Measurements from ENCODE around the gene ERC1. TPM values are rescaled to one million over a fixed set of nuclear protein-coding genes. Genes with fewer than 3 reads are reported as not detected.

ERC1 gene
- total RNA-seq, 1 experiment from 2014 or later = 31.5 TPM

- Histone ChIP-seq H3K27me3 (0 out of 2 replicates have a peak, but pooled peaks cover 5% of the 10 kb centered on the region), H3K36me3 (no peaks in the 10 kb centered on the region), H3K4me1 (no peaks in the 10 kb centered on the region; the same call in 1 of the 2 replicates), H3K9me3 (replicated peaks) (no peaks in the 10 kb centered on the region), H3K4me3 (peak overlapping the region; percentile 74), H3K27ac (no peak overlapping the region)
- no peak for DNase-seq
Measured at GRCh38 chr12:1529228-1529861, 538.3 kb downstream of the ERC1 start.

GRCh38 chr12:1529862-1530591 lies 539.0 kb downstream of the ERC1 start:
- peaks cover 5% of the 10 kb centered on the region; the same call in 1 of the 2 replicates for H3K4me1 ChIP-seq
- H3K27me3 ChIP-seq = 0 out of 2 replicates have a peak, but pooled peaks cover 5% of the 10 kb centered on the region
- no peak overlapping the region for H3K27ac ChIP-seq
- no peaks in the 10 kb centered on the region for H3K36me3 ChIP-seq
- peak overlapping the region; percentile 74 for H3K4me3 ChIP-seq
- DNase-seq = peak; percentile 58 to 62
- no peaks in the 10 kb centered on the region for H3K9me3 ChIP-seq (replicated peaks)

GRCh38 chr12:1530592-1531152 lies 539.6 kb downstream of the ERC1 start:
- H3K36me3 ChIP-seq = no peaks in the 10 kb centered on the region
- 0 out of 2 replicates have a peak, but pooled peaks cover 5% of the 10 kb centered on the region for H3K27me3 ChIP-seq
- peaks cover 5% of the 10 kb centered on the region; the same call in 1 of the 2 replicates for H3K4me1 ChIP-seq
- no peak overlapping the region for H3K27ac ChIP-seq
- H3K4me3 ChIP-seq = peak overlapping the region; percentile 74
- H3K9me3 ChIP-seq (replicated peaks) = no peaks in the 10 kb centered on the region
- DNase-seq = no peak

GRCh38 chr12:1531153-1531653 lies 540.2 kb downstream of the ERC1 start:
- Histone ChIP-seq H3K27me3 (0 out of 2 replicates have a peak, but pooled peaks cover 5% of the 10 kb centered on the region), H3K4me3 (peak overlapping the region; percentile 17; the same call in 1 of the 2 replicates)

GRCh38 chr12:1531654-1532374 lies 540.8 kb downstream of the ERC1 start:
- H3K9me3 ChIP-seq (replicated peaks) = no peaks in the 10 kb centered on the region
- no peak for DNase-seq
- peaks cover 5% of the 10 kb centered on the region; the same call in 1 of the 2 replicates for H3K4me1 ChIP-seq
- H3K4me3 ChIP-seq = no peak overlapping the region
- H3K27me3 ChIP-seq = 0 out of 2 replicates have a peak, but pooled peaks cover 5% of the 10 kb centered on the region
- H3K27ac ChIP-seq = no peak overlapping the region
- H3K36me3 ChIP-seq = no peaks in the 10 kb centered on the region

More at GRCh38 chr12:1531153-1531653, 540.2 kb downstream of the ERC1 start:
- Histone ChIP-seq H3K9me3 (replicated peaks) (no peaks in the 10 kb centered on the region), H3K36me3 (no peaks in the 10 kb centered on the region), H3K27ac (no peak overlapping the region), H3K4me1 (peaks cover 5% of the 10 kb centered on the region; the same call in 1 of the 2 replicates)
- DNase-seq = no peak

GRCh38 chr12:1532375-1533165 lies 541.5 kb downstream of the ERC1 start:
- peaks cover 5% of the 10 kb centered on the region; the same call in 1 of the 2 replicates for H3K4me1 ChIP-seq
- H3K4me3 ChIP-seq = no peak overlapping the region
- H3K27ac ChIP-seq = no peak overlapping the region
- no peaks in the 10 kb centered on the region for H3K36me3 ChIP-seq
- H3K9me3 ChIP-seq (replicated peaks) = no peaks in the 10 kb centered on the region
- H3K27me3 ChIP-seq = 0 out of 2 replicates have a peak, but pooled peaks cover 5% of the 10 kb centered on the region
- no peak for DNase-seq

- Histone ChIP-seq H3K4me3 (no peak overlapping the region), H3K9me3 (replicated peaks) (no peaks in the 10 kb centered on the region), H3K27me3 (0 out of 2 replicates have a peak, but pooled peaks cover 5% of the 10 kb centered on the region)
Measured at GRCh38 chr12:1533205-1533601, 542.2 kb downstream of the ERC1 start.

GRCh38 chr12:1533602-1534304 lies 542.7 kb downstream of the ERC1 start:
- Histone ChIP-seq H3K36me3 (no peaks in the 10 kb centered on the region), H3K4me3 (no peak overlapping the region), H3K9me3 (replicated peaks) (no peaks in the 10 kb centered on the region), H3K27ac (no peak overlapping the region), H3K4me1 (peaks cover 5% of the 10 kb centered on the region; the same call in 1 of the 2 replicates), H3K27me3 (0 out of 2 replicates have a peak, but pooled peaks cover 5% of the 10 kb centered on the region)
- no peak for DNase-seq

More at GRCh38 chr12:1533205-1533601, 542.2 kb downstream of the ERC1 start:
- H3K36me3 ChIP-seq = no peaks in the 10 kb centered on the region
- H3K4me1 ChIP-seq = peaks cover 5% of the 10 kb centered on the region; the same call in 1 of the 2 replicates
- no peak for DNase-seq
- no peak overlapping the region for H3K27ac ChIP-seq

- no peaks in the 10 kb centered on the region for H3K9me3 ChIP-seq (replicated peaks)
- no peaks in the 10 kb centered on the region for H3K27me3 ChIP-seq
- peak; percentile 24 to 45 for DNase-seq
Measured at GRCh38 chr12:1534748-1535147, 543.7 kb downstream of the ERC1 start.

GRCh38 chr12:1536817-1537216 lies 545.8 kb downstream of the ERC1 start:
- no peak overlapping the region for H3K27ac ChIP-seq
- H3K36me3 ChIP-seq = no peaks in the 10 kb centered on the region
- H3K4me1 ChIP-seq = peaks cover 5% of the 10 kb centered on the region; the same call in 1 of the 2 replicates
- DNase-seq = no peak
- no peak overlapping the region for H3K4me3 ChIP-seq
- no peaks in the 10 kb centered on the region for H3K9me3 ChIP-seq (replicated peaks)
- H3K27me3 ChIP-seq = no peaks in the 10 kb centered on the region

More at GRCh38 chr12:1534748-1535147, 543.7 kb downstream of the ERC1 start:
- no peak overlapping the region for H3K27ac ChIP-seq
- H3K4me3 ChIP-seq = no peak overlapping the region
- peaks cover 5% of the 10 kb centered on the region; the same call in 1 of the 2 replicates for H3K4me1 ChIP-seq
- H3K36me3 ChIP-seq = no peaks in the 10 kb centered on the region

GRCh38 chr12:1539135-1539534 lies 548.1 kb downstream of the ERC1 start:
- Histone ChIP-seq H3K4me3 (no peak overlapping the region), H3K36me3 (no peaks in the 10 kb centered on the region), H3K4me1 (peaks cover 5% of the 10 kb centered on the region; the same call in 1 of the 2 replicates), H3K27me3 (no peaks in the 10 kb centered on the region), H3K27ac (no peak overlapping the region), H3K9me3 (replicated peaks) (no peaks in the 10 kb centered on the region)
- DNase-seq = no peak

GRCh38 chr12:1540690-1541089 lies 549.7 kb downstream of the ERC1 start:
- Histone ChIP-seq H3K4me3 (no peak overlapping the region), H3K27me3 (no peaks in the 10 kb centered on the region), H3K27ac (no peak overlapping the region), H3K36me3 (no peaks in the 10 kb centered on the region), H3K4me1 (no peaks in the 10 kb centered on the region), H3K9me3 (replicated peaks) (no peaks in the 10 kb centered on the region)
- DNase-seq = no peak

- H3K27me3 ChIP-seq = no peaks in the 10 kb centered on the region
- H3K4me1 ChIP-seq = no peaks in the 10 kb centered on the region
- no peaks in the 10 kb centered on the region for H3K36me3 ChIP-seq
- no peaks in the 10 kb centered on the region for H3K9me3 ChIP-seq (replicated peaks)
- H3K27ac ChIP-seq = no peak overlapping the region
- no peak for DNase-seq
- no peak overlapping the region for H3K4me3 ChIP-seq
Measured at GRCh38 chr12:1542599-1542998, 551.6 kb downstream of the ERC1 start.
